Endothelial cell of umbilical vein (primary cell): ENCODE data around the gene NDUFA6. TPM values are rescaled to one million over a fixed set of nuclear protein-coding genes. Genes with fewer than 3 reads are reported as not detected.
"Not testable (repeated sequence)": the region's sequence is repeated elsewhere in the genome, so short reads cannot be mapped to it uniquely, and the experiment has no call there.

Source experiments
- BruUV-seq: library from RNA; stranded (reverse); fragments of 400-500 nt; replicated peaks from 2 replicates; lab custom pipeline; 2021; lab: Mats Ljungman, UMichigan
- CTCF ChIA-PET: fragments of 300-600, 350-600 bp; sonication (Branson Sonifier 250); formaldehyde crosslinking; loops from one replicate; lab custom pipeline; 2021; ENCODE audit warnings: antibody characterized with exemption, inconsistent platforms; lab: Charles Lee
- POLR2A ChIA-PET: fragments of 300-600, 350-600 bp; sonication (Branson Sonifier 250); formaldehyde crosslinking; loops from one replicate; lab custom pipeline; 2021; ENCODE audit warnings: antibody characterized with exemption, inconsistent platforms; lab: Charles Lee
- DNase-seq: peaks from one replicate; pipeline ENCODE4 v3.0.0-alpha.2; 2011; ENCODE audit warnings: low read depth, low spot score
- FAIRE-seq: peaks from 2 replicates; lab custom pipeline; 2011; peaks lifted over from hg19 to GRCh38; lab: Jason Lieb, UNC
- H2AFZ ChIP-seq: 2 replicates; pipeline ENCODE4 v1.6.0; 2012; ENCODE audit warnings: low read depth, low read length, control low read depth, inconsistent platforms
- H3K27ac ChIP-seq: 2 replicates; pipeline ENCODE4 v1.5.1; 2011; ENCODE audit warnings: low read depth, mild to moderate bottlenecking, control low read depth, low read length, moderate library complexity; ENCODE audit not compliant: insufficient read depth
- H3K27me3 ChIP-seq, 2 experiments: 2 replicates each; pipeline versions ENCODE4 v1.6.0 to v1.6.1; 2011; ENCODE audit warnings: low read length in 2 of 2, mixed read lengths in 1 of 2; ENCODE audit not compliant: control insufficient read depth in 2 of 2, insufficient read depth in 2 of 2
- H3K36me3 ChIP-seq, 2 experiments: 2 replicates in 1 of 2; 3 replicates in 1 of 2; pipeline ENCODE4 v1.5.1; 2011; ENCODE audit warnings: low read length in 2 of 2, mild to moderate bottlenecking in 1 of 2, moderate library complexity in 1 of 2; ENCODE audit not compliant: control insufficient read depth in 2 of 2, insufficient read depth in 2 of 2; ENCODE audit errors: extremely low read depth in 1 of 2
- H3K4me1 ChIP-seq: 3 replicates; pipeline ENCODE4 v1.5.1; 2011; ENCODE audit warnings: mild to moderate bottlenecking, low read length; ENCODE audit not compliant: control insufficient read depth, insufficient read depth; ENCODE audit errors: extremely low read depth
- H3K4me2 ChIP-seq: 2 replicates; pipeline ENCODE4 v1.6.1; 2011; ENCODE audit warnings: low read length, control low read depth, mixed read lengths; ENCODE audit not compliant: insufficient read depth
- H3K4me3 ChIP-seq, 3 experiments: fragments of 200-600 bp in 1 of 3; sonication (generic), shearing (Covaris generic) in 1 of 3; replicated peaks in 1 of 3; 2 replicates each; pipeline ENCODE4 v1.5.1; 2011 to 2016; ENCODE audit warnings: control low read depth in 3 of 3, low read length in 3 of 3, mild to moderate bottlenecking in 2 of 3, inconsistent platforms in 1 of 3, low read depth in 1 of 3, moderate library complexity in 1 of 3; ENCODE audit not compliant: insufficient read depth in 1 of 3
- H3K79me2 ChIP-seq: 2 replicates; pipeline ENCODE4 v1.6.0; 2012; ENCODE audit warnings: low read length, inconsistent platforms; ENCODE audit not compliant: control insufficient read depth, insufficient read depth
- H3K9ac ChIP-seq: replicated peaks from 2 replicates; pipeline ENCODE3; 2011; ENCODE audit warnings: low read length, control low read depth; ENCODE audit not compliant: insufficient read depth; ENCODE audit errors: extremely low read depth
- H3K9me1 ChIP-seq: replicated peaks from 3 replicates; pipeline ENCODE4 v1.6.0; 2011; ENCODE audit warnings: mild to moderate bottlenecking, low read length; ENCODE audit not compliant: control insufficient read depth, insufficient read depth; ENCODE audit errors: extremely low read depth
- H3K9me3 ChIP-seq: replicated peaks from 2 replicates; pipeline ENCODE4 v1.5.1; 2012; ENCODE audit warnings: low read length, inconsistent platforms; ENCODE audit not compliant: control insufficient read depth, insufficient read depth
- H4K20me1 ChIP-seq: replicated peaks from 2 replicates; pipeline ENCODE3; 2011; ENCODE audit warnings: mild to moderate bottlenecking, low read length; ENCODE audit not compliant: control insufficient read depth, insufficient read depth; ENCODE audit errors: extremely low read depth
- FOS ChIP-seq: IDR thresholded peaks from 2 replicates; pipeline ENCODE4 v1.6.1; 2011; ENCODE audit warnings: mild to moderate bottlenecking, low read length, moderate library complexity, borderline replicate concordance; ENCODE audit not compliant: insufficient read depth
- MAX ChIP-seq: IDR thresholded peaks from 2 replicates; pipeline ENCODE4 v1.6.1; 2011; ENCODE audit not compliant: insufficient read depth, insufficient read length
- dilution Hi-C: fragments of 300-500 bp; cut with MboI; formaldehyde crosslinking; loops from one replicate; pipeline ENCODE4 v1.15.0; 2019; ENCODE audit warnings: low sequenced_read_pairs; ENCODE audit not compliant: extremely low pct_ligation_motif_present
- intact Hi-C: fragments of 100-400 bp; cut with micrococcal nuclease; formaldehyde crosslinking; loops from one replicate; pipeline ENCODE4 v1.10.0; 2022
- polyA plus RNA-seq, 4 experiments: library from polyadenylated mRNA; depleted of rRNA in 3 of 4; stranded (reverse) in 3 of 4; unstranded in 1 of 4; fragments of >200 nt; gene quantifications; 2 replicates each; pipeline versions ENCODE4 v1.2.1 to v1.2.3, GENCODE V29; 2011 to 2012; ENCODE audit warnings: missing spikeins in 1 of 4
- total RNA-seq: library from RNA; stranded (reverse); gene quantifications from 2 replicates; pipeline ENCODE4 v1.2.3, GENCODE V29; 2021

The NDUFA6 gene
- total and polyA plus RNA-seq, 2 donors (not counting 3 experiments of a cell fraction or from before 2014, with no cell fraction given): 66.1 to 95.7 TPM

- FAIRE-seq, intact Hi-C loops, POLR2A ChIA-PET, DNase-seq, CTCF ChIA-PET, H3K4me2 ChIP-seq, H3K4me1 ChIP-seq, H3K9ac ChIP-seq, H3K27ac ChIP-seq, H3K9me3 ChIP-seq, H2AFZ ChIP-seq, H3K4me3 ChIP-seq, BruUV-seq, H3K27me3 ChIP-seq, H3K36me3 ChIP-seq, H3K79me2 ChIP-seq, dilution Hi-C loops, H3K9me1 ChIP-seq, H4K20me1 ChIP-seq: not testable (repeated sequence)
Observed at GRCh38 chr22:42120231-42121021, 29.9 kb upstream of the NDUFA6 start.

GRCh38 chr22:42116848-42117424 lies 26.4 kb upstream of the NDUFA6 start:
- ChIA-PET CTCF (interaction anchor here (0.5 to 2.0 kb wide), 8 partner anchors 14 to 327 kb away, joined by 3 to 19 read pairs (median 4); partner anchors contain the start of genes CENPM and NDUFA6), POLR2A (interaction anchor here (0.6 kb wide), 1 partner anchor 28 kb away, joined by 7 read pairs; no protein-coding TSS in a partner anchor)
- TF ChIP-seq FOS (no peak), MAX (no peak)
- no peaks in the 10 kb centered on the region for H3K36me3 ChIP-seq
- FAIRE-seq: peak; percentile 57
- H3K4me2 ChIP-seq: no peak overlapping the region
- H3K9me3 ChIP-seq: no peaks in the 10 kb centered on the region
- BruUV-seq: no TSS peak
- no peak overlapping the region for H3K9ac ChIP-seq
- no peak overlapping the region for H2AFZ ChIP-seq
- intact Hi-C loops (loop anchor here (10.0 kb wide), 1 partner anchor 422 kb away; the partner anchor contains the start of gene MEI1), dilution Hi-C loops (no loop called here)
- no peak overlapping the region for H3K4me3 ChIP-seq
- peak; percentile 11 for DNase-seq
- H3K27ac ChIP-seq: no peak overlapping the region
- H4K20me1 ChIP-seq: no peaks in the 10 kb centered on the region
- no peaks in the 10 kb centered on the region for H3K79me2 ChIP-seq
- H3K27me3 ChIP-seq: no peaks in the 10 kb centered on the region
- no peaks in the 10 kb centered on the region for H3K4me1 ChIP-seq
- no peaks in the 10 kb centered on the region for H3K9me1 ChIP-seq

- CTCF ChIA-PET: interaction anchor here (1.0 kb wide), 2 partner anchors 24 to 169 kb away, joined by 3 read pairs; no protein-coding TSS in a partner anchor
- H3K9me1 ChIP-seq, POLR2A ChIA-PET, H4K20me1 ChIP-seq, H2AFZ ChIP-seq, DNase-seq, BruUV-seq, FAIRE-seq, dilution Hi-C loops, H3K4me3 ChIP-seq, H3K9ac ChIP-seq, H3K27me3 ChIP-seq, H3K27ac ChIP-seq, H3K4me2 ChIP-seq, H3K4me1 ChIP-seq, H3K79me2 ChIP-seq, H3K9me3 ChIP-seq, H3K36me3 ChIP-seq: not testable (repeated sequence)
- intact Hi-C loops: loop anchor here (2.0 to 10.0 kb wide), 2 partner anchors 321 to 421 kb away; partner anchors contain the start of gene MEI1
Observed at GRCh38 chr22:42115420-42115830, 24.9 kb upstream of the NDUFA6 start.
